ENCODE measurements around the gene SMC4. TPM values are rescaled to one million over a fixed set of nuclear protein-coding genes. Genes with fewer than 3 reads are reported as not detected.
A peak's percentile ranks its signal among the peaks of the same experiment; 100 is the strongest.

The SMC4 gene
- polyA plus RNA-seq, 6 donors from 2014 or later, result 36.3 to 51.1 (median 46.1) TPM

DNA sequence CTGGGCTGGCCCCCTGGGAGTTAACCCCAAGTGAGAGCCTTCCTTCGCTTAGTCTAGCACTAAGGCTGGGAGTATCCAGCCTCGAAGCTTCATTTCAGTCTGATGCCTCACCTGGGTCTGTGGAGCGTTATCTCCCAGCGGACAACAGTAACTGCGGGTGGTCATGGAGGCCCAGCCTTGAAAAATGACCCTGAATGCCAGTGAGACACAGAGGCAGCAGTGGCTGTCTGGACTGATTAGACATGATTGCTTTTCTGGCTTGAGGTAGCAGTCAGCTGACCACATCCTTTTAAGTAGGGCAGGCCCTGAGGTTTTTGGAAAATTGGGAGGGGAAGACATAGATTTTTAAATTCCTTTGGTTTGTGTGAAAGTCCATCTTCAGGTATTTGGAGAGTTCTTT, 78.3 kb downstream of the SMC4 start:
- H3K36me3 Mint-ChIP-seq, result no peaks in the 10 kb centered on the region
- ATAC-seq (ENCODE audit: low read depth in 2 of 2), result no peak
- H3K9me3 Mint-ChIP-seq, result no peaks in the 10 kb centered on the region
- peaks cover 0 to 5% (median 0%) of the 10 kb centered on the region in 3 donors for H3K27me3 Mint-ChIP-seq
- H3K27ac Mint-ChIP-seq, result no peak overlapping the region
- no peak for DNase-seq
- H3K4me1 Mint-ChIP-seq, result peaks cover 0 to 3% (median 0%) of the 10 kb centered on the region in 3 donors
- no peak overlapping the region for H3K4me3 Mint-ChIP-seq

DNA sequence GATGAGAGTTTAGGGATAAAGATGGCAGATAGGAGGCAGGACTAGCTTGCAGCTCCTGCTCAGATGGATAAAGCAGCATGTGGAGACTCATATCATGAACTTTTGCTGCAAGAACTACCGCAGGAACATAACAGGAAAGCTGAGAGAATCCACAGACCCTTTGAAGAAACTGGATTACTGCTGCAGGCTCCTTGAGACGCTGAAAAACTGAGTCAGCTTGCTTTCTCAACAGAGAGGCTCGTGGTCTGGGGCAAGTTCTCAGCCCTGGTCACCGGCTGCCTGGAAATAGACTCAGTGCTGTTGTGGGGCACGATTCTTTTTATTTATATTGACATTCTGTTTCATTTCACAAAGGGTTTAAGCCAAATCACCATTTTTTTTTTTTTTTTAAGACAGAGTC, 78.9 kb downstream of the SMC4 start:
- H3K4me1 Mint-ChIP-seq, result peaks cover 0 to 3% (median 0%) of the 10 kb centered on the region in 3 donors
- no peak for DNase-seq
- no peak overlapping the region for H3K27ac Mint-ChIP-seq
- H3K4me3 Mint-ChIP-seq, result no peak overlapping the region
- peaks cover 0 to 10% (median 0%) of the 10 kb centered on the region in 3 donors for H3K27me3 Mint-ChIP-seq
- H3K36me3 Mint-ChIP-seq, result no peaks in the 10 kb centered on the region
- H3K9me3 Mint-ChIP-seq, result no peaks in the 10 kb centered on the region
- ATAC-seq (ENCODE audit: low read depth in 2 of 2), result no peak

DNA sequence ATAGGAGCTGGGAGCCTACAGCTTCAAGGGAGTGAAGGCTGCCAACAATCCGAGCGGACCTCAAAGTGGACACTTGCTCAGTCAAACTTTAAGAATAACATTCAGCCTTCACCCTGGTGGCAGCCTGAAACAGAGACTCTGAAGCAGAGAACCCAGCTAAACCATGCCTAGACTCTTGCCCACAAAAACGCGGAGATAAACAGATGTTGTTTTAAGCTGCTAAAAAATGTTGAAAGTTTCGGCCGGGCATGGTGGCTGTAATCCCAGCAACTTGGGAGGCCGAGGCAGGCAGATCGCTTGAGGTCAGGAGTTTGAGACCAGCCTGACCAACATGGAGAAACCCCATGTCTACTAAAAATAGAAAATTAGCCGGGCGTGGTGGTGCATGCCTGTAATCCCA, 79.9 kb downstream of the SMC4 start:
- DNase-seq (no peak), ATAC-seq (ENCODE audit: low read depth in 2 of 2) (no peak)
- Mint-ChIP-seq H3K4me3 (no peak overlapping the region), H3K27me3 (peaks cover 0 to 10% (median 0%) of the 10 kb centered on the region in 3 donors), H3K36me3 (no peaks in the 10 kb centered on the region), H3K4me1 (peaks cover 0 to 3% (median 0%) of the 10 kb centered on the region in 3 donors), H3K9me3 (no peaks in the 10 kb centered on the region), H3K27ac (no peak overlapping the region)

DNA sequence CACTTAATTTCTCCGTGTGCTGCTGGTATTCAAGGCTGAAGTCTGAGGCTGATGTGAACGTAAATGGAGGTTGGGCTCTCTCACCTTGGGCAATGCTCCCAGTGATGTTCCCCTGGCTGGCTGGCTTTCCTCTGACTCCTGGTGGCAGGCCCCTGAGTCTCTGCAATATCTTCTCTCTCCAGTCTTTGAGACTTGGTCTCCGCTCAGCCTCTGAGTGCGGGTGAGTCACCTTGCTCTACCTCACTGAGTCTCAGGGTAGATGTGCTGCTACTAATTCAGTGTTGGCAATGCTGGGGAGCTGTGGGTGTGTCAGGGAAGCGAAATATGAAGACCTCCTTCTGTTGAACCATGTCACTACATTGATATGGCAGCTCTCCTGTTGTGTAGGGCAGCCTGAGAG, 81.5 kb downstream of the SMC4 start:
- no peak overlapping the region for H3K4me3 Mint-ChIP-seq

DNA sequence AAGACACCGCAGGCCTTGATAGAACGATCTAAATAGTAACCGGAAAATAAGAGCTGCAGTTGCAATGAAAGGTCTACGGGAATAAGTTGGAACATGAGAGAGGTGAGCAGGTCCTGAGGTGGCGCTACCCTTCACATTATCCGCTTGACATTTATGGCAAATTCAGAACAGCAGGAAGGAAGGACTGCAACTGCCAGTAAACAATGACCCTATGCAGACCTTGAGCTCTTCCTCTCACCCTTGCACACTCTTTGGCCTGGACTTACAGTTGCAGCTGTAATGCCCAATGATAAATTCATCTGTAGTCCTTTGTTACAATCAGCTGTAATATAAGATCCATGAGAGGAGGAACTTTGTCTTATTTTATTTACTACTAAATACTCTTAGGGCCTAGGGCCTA, 82.4 kb downstream of the SMC4 start:
- Mint-ChIP-seq H3K27me3 (peaks cover 0 to 10% (median 0%) of the 10 kb centered on the region in 3 donors), H3K36me3 (no peaks in the 10 kb centered on the region), H3K4me1 (peaks cover 7 to 13% (median 7%) of the 10 kb centered on the region in 3 donors), H3K4me3 (no peak overlapping the region), H3K9me3 (no peaks in the 10 kb centered on the region), H3K27ac (peak overlapping the region in 2 of 6 donors; percentile 18 to 54)
- ATAC-seq (ENCODE audit: low read depth in 2 of 2) (no peak), DNase-seq (no peak)

More for the DNA sequence above, 81.5 kb downstream of the SMC4 start:
- H3K27ac Mint-ChIP-seq, result peak overlapping the region in 1 of 6 donors; percentile 17
- no peaks in the 10 kb centered on the region for H3K9me3 Mint-ChIP-seq
- no peaks in the 10 kb centered on the region for H3K36me3 Mint-ChIP-seq
- peaks cover 0 to 10% (median 0%) of the 10 kb centered on the region in 3 donors for H3K27me3 Mint-ChIP-seq
- peaks cover 7 to 8% (median 7%) of the 10 kb centered on the region in 3 donors for H3K4me1 Mint-ChIP-seq
- DNase-seq (no peak), ATAC-seq (ENCODE audit: low read depth in 2 of 2) (no peak)

DNA sequence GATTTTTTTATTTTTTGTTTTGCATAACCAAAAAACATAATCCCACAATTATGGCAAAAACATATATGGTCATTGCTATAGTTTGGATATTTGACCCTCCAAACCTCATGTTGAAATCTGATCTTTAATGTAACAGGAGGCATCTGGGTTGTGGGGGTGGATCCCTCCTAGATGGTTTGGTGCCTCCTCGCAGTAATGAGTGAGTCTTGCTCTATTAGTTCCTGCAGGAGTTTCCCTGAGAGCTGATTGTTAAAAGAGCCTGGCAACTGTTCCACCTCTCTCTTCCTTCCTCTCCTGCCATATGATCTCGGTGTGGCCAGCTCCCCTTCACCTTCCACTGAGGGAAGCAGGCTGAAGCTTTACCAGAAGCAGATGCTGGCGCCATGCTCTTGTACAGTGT, 83.3 kb downstream of the SMC4 start:
- Mint-ChIP-seq H3K27ac (peak overlapping the region in 1 of 6 donors; percentile 21), H3K4me1 (peaks cover 7 to 13% (median 7%) of the 10 kb centered on the region in 3 donors), H3K27me3 (peaks cover 0 to 9% (median 0%) of the 10 kb centered on the region in 3 donors), H3K4me3 (no peak overlapping the region), H3K9me3 (no peaks in the 10 kb centered on the region), H3K36me3 (no peaks in the 10 kb centered on the region)
- ATAC-seq (ENCODE audit: low read depth in 2 of 2) (no peak), DNase-seq (no peak)

Other genes with a start within 250 kb of the SMC4 start
- gene C3orf80, start 174.2 kb upstream of the SMC4 start, polyA plus RNA-seq (ENCODE audit: low read depth in 6 of 6), result not detected
- 1 to 10 TPM; 4.0 to 8.4 (median 5.6) TPM for gene IFT80, start 425 bp upstream of the SMC4 start, polyA plus RNA-seq (ENCODE audit: low read depth in 6 of 6)
- 10 to 100 TPM in 5 of 6 donors, 1 to 10 TPM in 1; 2.9 to 37.2 (median 27.4) TPM for gene TRIM59, start 50.1 kb downstream of the SMC4 start, polyA plus RNA-seq (ENCODE audit: low read depth in 6 of 6)
- gene KPNA4, start 165.9 kb downstream of the SMC4 start, polyA plus RNA-seq (ENCODE audit: low read depth in 6 of 6), result 10 to 100 TPM in 4 of 6 donors, 1 to 10 TPM in 2; 6.2 to 11.1 (median 10.1) TPM